ENCODE measurements around the gene EDAR. TPM values are rescaled to one million over a fixed set of nuclear protein-coding genes. Genes with fewer than 3 reads are reported as not detected.

The EDAR gene
- total RNA-seq, 5 donors from 2014 or later (not counting 1 experiment from before 2014, with no cell fraction given): 5.2 to 15.6 (median 7.4) TPM

- H3K27ac ChIP-seq (ENCODE audit: low read length): no peak overlapping the region
- H3K4me3 Mint-ChIP-seq: peak overlapping the region in 1 of 3 donors; percentile 83
- no peak for DNase-seq
Observed at GRCh38 chr2:108960006-108960405, 29.0 kb downstream of the EDAR start.

GRCh38 chr2:108959401-108959800 lies 29.6 kb downstream of the EDAR start:
- H3K27me3 ChIP-seq (replicated peaks in 1 of 2; ENCODE audit: control insufficient read depth in 2 of 2, extremely low read depth in 1 of 2, insufficient read depth in 2 of 2, low read length in 1 of 2): peaks cover 0 to 2% of the 10 kb centered on the region in 2 experiments
- H3K27ac Mint-ChIP-seq: peak overlapping the region; percentile 91 to 94
- no peaks in the 10 kb centered on the region for H3K27me3 Mint-ChIP-seq
- 93% methylated on average over 2 of the region's 7 CpGs for WGBS (ENCODE audit: insufficient coverage)
- POLR2A ChIA-PET: no interaction called here
- DNase-seq (no peak), ATAC-seq (replicated peaks in 1 of 4) (no peak)
- H3K4me3 ChIP-seq (ENCODE audit: control insufficient read depth in 1 of 2, extremely low read depth in 1 of 2, low read length in 1 of 2): no peak overlapping the region
- H3K4me3 Mint-ChIP-seq: peak overlapping the region in 1 of 3 donors; percentile 83
- H3K36me3 ChIP-seq (ENCODE audit: control insufficient read depth in 2 of 2, extremely low read depth in 1 of 2, insufficient read depth in 1 of 2, low read length in 1 of 2): no peaks in the 10 kb centered on the region
- H3K9me3 ChIP-seq: no peaks in the 10 kb centered on the region
- H3K4me1 ChIP-seq (ENCODE audit: control insufficient read depth in 1 of 2, extremely low read depth in 1 of 2, insufficient read depth in 2 of 2, low read length in 2 of 2): peaks cover 30 to 66% of the 10 kb centered on the region in 2 experiments
- H3K4me1 Mint-ChIP-seq: peaks cover 67 to 82% (median 80%) of the 10 kb centered on the region in 3 donors
- CTCF ChIA-PET: interaction anchor here in 1 of 2 donors (1.5 kb wide), 1 partner anchor 27 kb away, joined by 3 read pairs; no protein-coding TSS in a partner anchor
- H3K27ac ChIP-seq (ENCODE audit: low read length): no peak overlapping the region
- peaks cover 2% of the 10 kb centered on the region for H3K36me3 Mint-ChIP-seq
- H3K9me3 Mint-ChIP-seq: no peaks in the 10 kb centered on the region

More at GRCh38 chr2:108960006-108960405, 29.0 kb downstream of the EDAR start:
- peaks cover 73 to 86% (median 86%) of the 10 kb centered on the region in 3 donors for H3K4me1 Mint-ChIP-seq
- H3K9me3 Mint-ChIP-seq: no peaks in the 10 kb centered on the region
- no peak for ATAC-seq (replicated peaks in 1 of 4)
- H3K9me3 ChIP-seq: no peaks in the 10 kb centered on the region
- peaks cover 36 to 72% of the 10 kb centered on the region in 2 experiments for H3K4me1 ChIP-seq (ENCODE audit: control insufficient read depth in 1 of 2, extremely low read depth in 1 of 2, insufficient read depth in 2 of 2, low read length in 2 of 2)
- H3K27me3 ChIP-seq (replicated peaks in 1 of 2; ENCODE audit: control insufficient read depth in 2 of 2, extremely low read depth in 1 of 2, insufficient read depth in 2 of 2, low read length in 1 of 2): peaks cover 0 to 2% of the 10 kb centered on the region in 2 experiments
- 76% methylated on average over 3 of the region's 5 CpGs for WGBS (ENCODE audit: insufficient coverage)
- H3K36me3 Mint-ChIP-seq: no peaks in the 10 kb centered on the region
- ChIA-PET CTCF (interaction anchor here in 1 of 2 donors (1.5 kb wide), 1 partner anchor 27 kb away, joined by 3 read pairs; no protein-coding TSS in a partner anchor), POLR2A (no interaction called here)
- no peaks in the 10 kb centered on the region for H3K36me3 ChIP-seq (ENCODE audit: control insufficient read depth in 2 of 2, extremely low read depth in 1 of 2, insufficient read depth in 1 of 2, low read length in 1 of 2)
- peak overlapping the region; percentile 60 to 94 for H3K27ac Mint-ChIP-seq
- no peak overlapping the region for H3K4me3 ChIP-seq (ENCODE audit: control insufficient read depth in 1 of 2, extremely low read depth in 1 of 2, low read length in 1 of 2)
- H3K27me3 Mint-ChIP-seq: no peaks in the 10 kb centered on the region

- H3K27ac ChIP-seq (ENCODE audit: low read length): peak overlapping the region; percentile 15
- ChIA-PET CTCF (interaction anchor here in 1 of 2 donors (1.5 kb wide), 1 partner anchor 28 kb away, joined by 3 read pairs; no protein-coding TSS in a partner anchor), POLR2A (no interaction called here)
- 85% methylated on average over 7 of the region's 7 CpGs for WGBS (ENCODE audit: insufficient coverage)
- H3K27me3 ChIP-seq (replicated peaks in 1 of 2; ENCODE audit: control insufficient read depth in 2 of 2, extremely low read depth in 1 of 2, insufficient read depth in 2 of 2, low read length in 1 of 2): peaks cover 0 to 2% of the 10 kb centered on the region in 2 experiments
- no peaks in the 10 kb centered on the region for H3K36me3 ChIP-seq (ENCODE audit: control insufficient read depth in 2 of 2, extremely low read depth in 1 of 2, insufficient read depth in 1 of 2, low read length in 1 of 2)
- no peaks in the 10 kb centered on the region for H3K9me3 Mint-ChIP-seq
- H3K9me3 ChIP-seq: no peaks in the 10 kb centered on the region
- peaks cover 26 to 60% of the 10 kb centered on the region in 2 experiments for H3K4me1 ChIP-seq (ENCODE audit: control insufficient read depth in 1 of 2, extremely low read depth in 1 of 2, insufficient read depth in 2 of 2, low read length in 2 of 2)
- peak overlapping the region in 2 of 3 donors; percentile 63 to 83 for H3K4me3 Mint-ChIP-seq
- H3K36me3 Mint-ChIP-seq: peaks cover 3% of the 10 kb centered on the region
- DNase-seq: no peak
- H3K27me3 Mint-ChIP-seq: no peaks in the 10 kb centered on the region
- peaks cover 62 to 79% (median 74%) of the 10 kb centered on the region in 3 donors for H3K4me1 Mint-ChIP-seq
- no peak for ATAC-seq (replicated peaks in 1 of 4)
- H3K27ac Mint-ChIP-seq: peak overlapping the region; percentile 91 to 94
- peak overlapping the region in 1 of 2 donors; percentile 45 for H3K4me3 ChIP-seq (ENCODE audit: control insufficient read depth in 1 of 2, extremely low read depth in 1 of 2, low read length in 1 of 2)
Observed at GRCh38 chr2:108958632-108959341, 30.2 kb downstream of the EDAR start.

- peak overlapping the region; percentile 63 to 83 (median 63) for H3K4me3 Mint-ChIP-seq
- H3K4me1 ChIP-seq (ENCODE audit: control insufficient read depth in 1 of 2, extremely low read depth in 1 of 2, insufficient read depth in 2 of 2, low read length in 2 of 2): peaks cover 24 to 56% of the 10 kb centered on the region in 2 experiments
- peaks cover 0 to 2% of the 10 kb centered on the region in 2 experiments for H3K27me3 ChIP-seq (replicated peaks in 1 of 2; ENCODE audit: control insufficient read depth in 2 of 2, extremely low read depth in 1 of 2, insufficient read depth in 2 of 2, low read length in 1 of 2)
- peak overlapping the region in 1 of 2 donors; percentile 5 for H3K4me3 ChIP-seq (ENCODE audit: control insufficient read depth in 1 of 2, extremely low read depth in 1 of 2, low read length in 1 of 2)
- H3K9me3 ChIP-seq: peaks cover 1% of the 10 kb centered on the region
- H3K36me3 Mint-ChIP-seq: peaks cover 9% of the 10 kb centered on the region
- 39% methylated on average over 2 of the region's 8 CpGs for WGBS (ENCODE audit: insufficient coverage)
- H3K36me3 ChIP-seq (ENCODE audit: control insufficient read depth in 2 of 2, extremely low read depth in 1 of 2, insufficient read depth in 1 of 2, low read length in 1 of 2): no peaks in the 10 kb centered on the region
- H3K27me3 Mint-ChIP-seq: no peaks in the 10 kb centered on the region
- DNase-seq (peak in 29 of 35 experiments; percentile 4 to 65 (median 25)), ATAC-seq (replicated peaks in 1 of 4) (peak; percentile 72 to 94 (median 76))
- CTCF ChIA-PET: interaction anchor here in 1 of 2 donors (1.3 kb wide), 1 partner anchor 12 kb away, joined by 4 read pairs; no protein-coding TSS in a partner anchor
- peaks cover 0 to 5% (median 4%) of the 10 kb centered on the region in 3 donors for H3K9me3 Mint-ChIP-seq
- POLR2A ChIA-PET: interaction anchor here in 1 of 2 donors (0.6 kb wide), 1 partner anchor 29 kb away, joined by 4 read pairs; no protein-coding TSS in a partner anchor
- peak overlapping the region; percentile 91 to 94 for H3K27ac Mint-ChIP-seq
- peak overlapping the region; percentile 15 for H3K27ac ChIP-seq (ENCODE audit: low read length)
- H3K4me1 Mint-ChIP-seq: peaks cover 55 to 71% (median 66%) of the 10 kb centered on the region in 3 donors
Observed at GRCh38 chr2:108958002-108958401, 31.0 kb downstream of the EDAR start.

- Mint-ChIP-seq H3K36me3 (peaks cover 21% of the 10 kb centered on the region), H3K27me3 (no peaks in the 10 kb centered on the region), H3K4me1 (peaks cover 44 to 65% (median 58%) of the 10 kb centered on the region in 3 donors), H3K9me3 (peaks cover 13 to 16% (median 15%) of the 10 kb centered on the region in 3 donors), H3K4me3 (no peak overlapping the region), H3K27ac (peak overlapping the region in 1 of 2 donors; percentile 94)
- ATAC-seq (replicated peaks in 1 of 4): no peak
- peaks cover 4% of the 10 kb centered on the region for H3K9me3 ChIP-seq
- WGBS (ENCODE audit: insufficient coverage): no CpG with 5 or more reads among the region's 2 CpGs
- H3K27ac ChIP-seq (ENCODE audit: low read length): no peak overlapping the region
- no peaks in the 10 kb centered on the region for H3K36me3 ChIP-seq (ENCODE audit: control insufficient read depth in 2 of 2, extremely low read depth in 1 of 2, insufficient read depth in 1 of 2, low read length in 1 of 2)
- CTCF ChIA-PET: no interaction called here
- POLR2A ChIA-PET: no interaction called here
- no peak overlapping the region for H3K4me3 ChIP-seq (ENCODE audit: control insufficient read depth in 1 of 2, extremely low read depth in 1 of 2, low read length in 1 of 2)
- DNase-seq: no peak
- H3K4me1 ChIP-seq (ENCODE audit: control insufficient read depth in 1 of 2, extremely low read depth in 1 of 2, insufficient read depth in 2 of 2, low read length in 2 of 2): peaks cover 20 to 43% of the 10 kb centered on the region in 2 experiments
- H3K27me3 ChIP-seq (replicated peaks in 1 of 2; ENCODE audit: control insufficient read depth in 2 of 2, extremely low read depth in 1 of 2, insufficient read depth in 2 of 2, low read length in 1 of 2): peaks cover 0 to 2% of the 10 kb centered on the region in 2 experiments
Observed at GRCh38 chr2:108956375-108956774, 32.6 kb downstream of the EDAR start.

- H3K27me3 Mint-ChIP-seq: no peaks in the 10 kb centered on the region
- ChIA-PET CTCF (no interaction called here), POLR2A (interaction anchor here in 1 of 2 donors (0.6 kb wide), 1 partner anchor 36 kb away, joined by 9 read pairs; no protein-coding TSS in a partner anchor)
- H3K9me3 Mint-ChIP-seq: peaks cover 25 to 36% (median 33%) of the 10 kb centered on the region in 3 donors
- H3K9me3 ChIP-seq: peaks cover 4% of the 10 kb centered on the region
- no peaks in the 10 kb centered on the region for H3K4me1 ChIP-seq (ENCODE audit: control insufficient read depth in 1 of 2, extremely low read depth in 1 of 2, insufficient read depth in 2 of 2, low read length in 2 of 2)
- H3K4me3 Mint-ChIP-seq: no peak overlapping the region
- H3K36me3 ChIP-seq (ENCODE audit: control insufficient read depth in 2 of 2, extremely low read depth in 1 of 2, insufficient read depth in 1 of 2, low read length in 1 of 2): peaks cover 0 to 4% of the 10 kb centered on the region in 2 donors
- WGBS (ENCODE audit: insufficient coverage): 79% methylated on average over 2 of the region's 4 CpGs
- peaks cover 39% of the 10 kb centered on the region for H3K36me3 Mint-ChIP-seq
- H3K27ac ChIP-seq (ENCODE audit: low read length): no peak overlapping the region
- H3K27me3 ChIP-seq (replicated peaks in 1 of 2; ENCODE audit: control insufficient read depth in 2 of 2, extremely low read depth in 1 of 2, insufficient read depth in 2 of 2, low read length in 1 of 2): peaks cover 0 to 2% of the 10 kb centered on the region in 2 experiments
- H3K27ac Mint-ChIP-seq: peak overlapping the region in 1 of 2 donors; percentile 6
- no peak for ATAC-seq (replicated peaks in 1 of 4)
- H3K4me3 ChIP-seq (ENCODE audit: control insufficient read depth in 1 of 2, extremely low read depth in 1 of 2, low read length in 1 of 2): no peak overlapping the region
- H3K4me1 Mint-ChIP-seq: peaks cover 2 to 17% (median 11%) of the 10 kb centered on the region in 3 donors
- no peak for DNase-seq
Observed at GRCh38 chr2:108950369-108951135, 38.5 kb downstream of the EDAR start.
